Cardiac fibroblast (primary cell): ENCODE results near the gene POLD4.

ENCODE experiments used
- DNase-seq, 2 donors: peaks; one replicate each; pipeline versions ENCODE4 v3.0.0 to v3.0.0-alpha.2; 2010; ENCODE audit warnings: low read depth in 2 of 2
- H3K4me3 ChIP-seq, 2 donors: replicated peaks in 1 of 2; 1 replicate in 1 of 2; 2 replicates in 1 of 2; pipeline ENCODE4 v1.5.1; 2011; ENCODE audit warnings: low read depth in 2 of 2, low read length in 2 of 2, mild to moderate bottlenecking in 2 of 2, moderate library complexity in 1 of 2
- CTCF ChIP-seq: IDR thresholded peaks from one replicate; pipeline ENCODE4 v1.5.1; 2011; ENCODE audit warnings: low read depth, mild to moderate bottlenecking, low read length, inconsistent platforms

Gene POLD4

GRCh38 chr11:67355023-67355793 lies 1.9 kb upstream of the POLD4 start:
- TF ChIP-seq CTCF, result no peak
- H3K4me3 ChIP-seq, result no peak overlapping the region
- DNase-seq, result no peak

- peak overlapping the region; percentile 29 to 39 for H3K4me3 ChIP-seq
- DNase-seq, result peak; percentile 96 to 98
- peak; percentile 22 for TF ChIP-seq CTCF
These were observed 1.0 kb upstream of the POLD4 start for GRCh38 chr11:67354075-67355022.

- no peak for TF ChIP-seq CTCF
- peak overlapping the region; percentile 71 to 76 for H3K4me3 ChIP-seq
- peak in 1 of 2 donors; percentile 41 for DNase-seq
These were observed 615 bp downstream of the POLD4 start for GRCh38 chr11:67352546-67353316.

GRCh38 chr11:67351275-67352005 lies 1.9 kb downstream of the POLD4 start:
- peak overlapping the region in 1 of 2 donors; percentile 26 for H3K4me3 ChIP-seq

GRCh38 chr11:67349928-67350465 lies 3.3 kb downstream of the POLD4 start:
- TF ChIP-seq CTCF, result no peak
- H3K4me3 ChIP-seq, result no peak overlapping the region
- DNase-seq, result no peak

More at GRCh38 chr11:67351275-67352005, 1.9 kb downstream of the POLD4 start:
- DNase-seq, result peak; percentile 87 to 88
- peak; percentile 91 for TF ChIP-seq CTCF
